ENCODE results near the gene IFNA6.

GRCh38 chr9:21336457-21336856 is 14.2 kb downstream of the IFNA6 start:
- TF ChIP-seq, protein P1, sequence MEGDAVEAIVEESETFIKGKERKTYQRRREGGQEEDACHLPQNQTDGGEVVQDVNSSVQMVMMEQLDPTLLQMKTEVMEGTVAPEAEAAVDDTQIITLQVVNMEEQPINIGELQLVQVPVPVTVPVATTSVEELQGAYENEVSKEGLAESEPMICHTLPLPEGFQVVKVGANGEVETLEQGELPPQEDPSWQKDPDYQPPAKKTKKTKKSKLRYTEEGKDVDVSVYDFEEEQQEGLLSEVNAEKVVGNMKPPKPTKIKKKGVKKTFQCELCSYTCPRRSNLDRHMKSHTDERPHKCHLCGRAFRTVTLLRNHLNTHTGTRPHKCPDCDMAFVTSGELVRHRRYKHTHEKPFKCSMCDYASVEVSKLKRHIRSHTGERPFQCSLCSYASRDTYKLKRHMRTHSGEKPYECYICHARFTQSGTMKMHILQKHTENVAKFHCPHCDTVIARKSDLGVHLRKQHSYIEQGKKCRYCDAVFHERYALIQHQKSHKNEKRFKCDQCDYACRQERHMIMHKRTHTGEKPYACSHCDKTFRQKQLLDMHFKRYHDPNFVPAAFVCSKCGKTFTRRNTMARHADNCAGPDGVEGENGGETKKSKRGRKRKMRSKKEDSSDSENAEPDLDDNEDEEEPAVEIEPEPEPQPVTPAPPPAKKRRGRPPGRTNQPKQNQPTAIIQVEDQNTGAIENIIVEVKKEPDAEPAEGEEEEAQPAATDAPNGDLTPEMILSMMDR (conservative IDR thresholded peaks at IDR 0.05; ENCODE audit: low read length) = peak; percentile 27; the same call in 1 of the 2 replicates
- TF ChIP-seq EZH2phosphoT487 (IDR thresholded peaks at IDR 0.05; ENCODE audit: borderline replicate concordance) = no peak
